ENCODE results near the gene GDPD3. TPM values are rescaled to one million over a fixed set of nuclear protein-coding genes. Genes with fewer than 3 reads are reported as not detected.
A peak's percentile ranks its signal among the peaks of the same experiment; 100 is the strongest.

Gene GDPD3
- total RNA-seq, 2 donors from 2014 or later = 1.6 to 5.6 TPM

GRCh38 chr16:30096105-30096861 lies 17.1 kb downstream of the GDPD3 start, which contains the start of gene YPEL3:
Gene YPEL3, minus strand, starts transcription at chr16:30096213. Its CDS starts 731 bp downstream, at chr16:30095482.
- DNase-seq (ENCODE audit: low spot score) (peak; percentile 95), ATAC-seq (peak; percentile 81 to 84)
- Mint-ChIP-seq H3K36me3 (peaks cover 11% of the 10 kb centered on the region), H3K27me3 (no peaks in the 10 kb centered on the region), H3K4me1 (ENCODE audit: low read depth in 2 of 2) (peaks cover 30 to 36% of the 10 kb centered on the region in 2 donors), H3K9me3 (peaks cover 5% of the 10 kb centered on the region), H3K4me3 (peak within 1 kb of the TSS; percentile 78), H3K27ac (peak within 1 kb of the TSS; percentile 84 to 88)

- Mint-ChIP-seq H3K4me1 (ENCODE audit: low read depth in 2 of 2) (peaks cover 30 to 36% of the 10 kb centered on the region in 2 donors), H3K27ac (peak overlapping the region; percentile 74 to 88), H3K27me3 (no peaks in the 10 kb centered on the region), H3K36me3 (peaks cover 11% of the 10 kb centered on the region), H3K4me3 (peak overlapping the region; percentile 78), H3K9me3 (peaks cover 5% of the 10 kb centered on the region)
- DNase-seq (ENCODE audit: low spot score) (no peak), ATAC-seq (no peak)
Measured at GRCh38 chr16:30095166-30096078, 17.9 kb downstream of the GDPD3 start.

- H3K4me3 Mint-ChIP-seq = peak overlapping the region; percentile 78
- peaks cover 11% of the 10 kb centered on the region for H3K36me3 Mint-ChIP-seq
- H3K4me1 Mint-ChIP-seq (ENCODE audit: low read depth in 2 of 2) = peaks cover 34 to 40% of the 10 kb centered on the region in 2 donors
- H3K27ac Mint-ChIP-seq = peak overlapping the region; percentile 74 to 88
- DNase-seq (ENCODE audit: low spot score) (no peak), ATAC-seq (no peak)
- peaks cover 5% of the 10 kb centered on the region for H3K9me3 Mint-ChIP-seq
- no peaks in the 10 kb centered on the region for H3K27me3 Mint-ChIP-seq
Measured at GRCh38 chr16:30094541-30095165, 18.7 kb downstream of the GDPD3 start.

- H3K4me1 Mint-ChIP-seq (ENCODE audit: low read depth in 2 of 2) = peaks cover 35 to 37% of the 10 kb centered on the region in 2 donors
- H3K27ac Mint-ChIP-seq = peak overlapping the region; percentile 88 to 90
- peak overlapping the region; percentile 83 for H3K4me3 Mint-ChIP-seq
- peaks cover 1% of the 10 kb centered on the region for H3K9me3 Mint-ChIP-seq
- ATAC-seq = peak; percentile 73 to 78
- DNase-seq (ENCODE audit: low spot score) = peak; percentile 91
- H3K36me3 Mint-ChIP-seq = peaks cover 2% of the 10 kb centered on the region
- no peaks in the 10 kb centered on the region for H3K27me3 Mint-ChIP-seq
Measured at GRCh38 chr16:30092373-30093010, 20.8 kb downstream of the GDPD3 start.

GRCh38 chr16:30091474-30092372 lies 21.6 kb downstream of the GDPD3 start, which contains the start of gene TBX6:
Gene TBX6, minus strand, starts transcription at chr16:30091924. Its CDS starts 731 bp downstream, at chr16:30091193.
- ATAC-seq (peak; percentile 90 to 91), DNase-seq (ENCODE audit: low spot score) (peak; percentile 96)
- peaks cover 37 to 40% of the 10 kb centered on the region in 2 donors for H3K4me1 Mint-ChIP-seq (ENCODE audit: low read depth in 2 of 2)
- H3K36me3 Mint-ChIP-seq = no peaks in the 10 kb centered on the region
- no peaks in the 10 kb centered on the region for H3K27me3 Mint-ChIP-seq
- H3K27ac Mint-ChIP-seq = peak within 1 kb of the TSS; percentile 88 to 90
- H3K9me3 Mint-ChIP-seq = no peaks in the 10 kb centered on the region
- H3K4me3 Mint-ChIP-seq = peak within 1 kb of the TSS; percentile 83

GRCh38 chr16:30090610-30091331 lies 22.6 kb downstream of the GDPD3 start:
- ATAC-seq (no peak), DNase-seq (ENCODE audit: low spot score) (no peak)
- peaks cover 37 to 40% of the 10 kb centered on the region in 2 donors for H3K4me1 Mint-ChIP-seq (ENCODE audit: low read depth in 2 of 2)
- peak overlapping the region; percentile 17 for H3K4me3 Mint-ChIP-seq
- no peak overlapping the region for H3K27ac Mint-ChIP-seq
- no peaks in the 10 kb centered on the region for H3K36me3 Mint-ChIP-seq
- no peaks in the 10 kb centered on the region for H3K27me3 Mint-ChIP-seq
- no peaks in the 10 kb centered on the region for H3K9me3 Mint-ChIP-seq

- H3K4me1 Mint-ChIP-seq (ENCODE audit: low read depth in 2 of 2) = peaks cover 27 to 30% of the 10 kb centered on the region in 2 donors
- DNase-seq (ENCODE audit: low spot score) = no peak
- no peak overlapping the region for H3K4me3 Mint-ChIP-seq
- H3K27ac Mint-ChIP-seq = peak overlapping the region in 1 of 2 donors; percentile 41
- ATAC-seq = no peak
- H3K36me3 Mint-ChIP-seq = no peaks in the 10 kb centered on the region
- H3K27me3 Mint-ChIP-seq = no peaks in the 10 kb centered on the region
- H3K9me3 Mint-ChIP-seq = no peaks in the 10 kb centered on the region
Measured at GRCh38 chr16:30088832-30089624, 24.3 kb downstream of the GDPD3 start.

GRCh38 chr16:30088237-30088831 lies 25.0 kb downstream of the GDPD3 start:
- H3K4me1 Mint-ChIP-seq (ENCODE audit: low read depth in 2 of 2) = peaks cover 26 to 27% of the 10 kb centered on the region in 2 donors
- no peak for ATAC-seq
- H3K27me3 Mint-ChIP-seq = no peaks in the 10 kb centered on the region
- no peaks in the 10 kb centered on the region for H3K36me3 Mint-ChIP-seq
- no peak overlapping the region for H3K4me3 Mint-ChIP-seq
- peak overlapping the region; percentile 31 to 41 for H3K27ac Mint-ChIP-seq
- no peaks in the 10 kb centered on the region for H3K9me3 Mint-ChIP-seq
- no peak for DNase-seq (ENCODE audit: low spot score)

GRCh38 chr16:30087181-30087898 lies 26.0 kb downstream of the GDPD3 start:
- no peaks in the 10 kb centered on the region for H3K9me3 Mint-ChIP-seq
- H3K4me3 Mint-ChIP-seq = no peak overlapping the region
- peaks cover 19% of the 10 kb centered on the region in 2 donors for H3K4me1 Mint-ChIP-seq (ENCODE audit: low read depth in 2 of 2)
- no peak overlapping the region for H3K27ac Mint-ChIP-seq
- no peak for DNase-seq (ENCODE audit: low spot score)
- H3K27me3 Mint-ChIP-seq = no peaks in the 10 kb centered on the region
- H3K36me3 Mint-ChIP-seq = peaks cover under 1% of the 10 kb centered on the region
- no peak for ATAC-seq

GRCh38 chr16:30086291-30087140 lies 26.8 kb downstream of the GDPD3 start:
- H3K4me1 Mint-ChIP-seq (ENCODE audit: low read depth in 2 of 2) = peaks cover 11 to 17% of the 10 kb centered on the region in 2 donors
- ATAC-seq (no peak), DNase-seq (ENCODE audit: low spot score) (no peak)
- peaks cover 6% of the 10 kb centered on the region for H3K36me3 Mint-ChIP-seq
- no peak overlapping the region for H3K27ac Mint-ChIP-seq
- H3K4me3 Mint-ChIP-seq = no peak overlapping the region
- H3K27me3 Mint-ChIP-seq = no peaks in the 10 kb centered on the region
- H3K9me3 Mint-ChIP-seq = no peaks in the 10 kb centered on the region
